SK-N-SH (cell line): ENCODE measurements around the gene MAGEF1. TPM values are rescaled to one million over a fixed set of nuclear protein-coding genes. Genes with fewer than 3 reads are reported as not detected.

Experiments
- CTCF ChIA-PET: fragments of 300-600, 350-600 bp; formaldehyde crosslinking; extraction: SDS; loops from one replicate; lab custom pipeline; 2021; lab: Yijun Ruan, JAX
- POLR2A ChIA-PET: fragments of 350-600 bp; sonication (Branson Sonifier 250); formaldehyde crosslinking; extraction: SDS; loops from one replicate; lab custom pipeline; 2020; ENCODE audit warnings: antibody characterized with exemption, inconsistent platforms; lab: Yijun Ruan, JAX
- DNase-seq: peaks from one replicate; pipeline ENCODE4 v3.0.0; 2012
- H2AFZ ChIP-seq: fragments of 200-600 bp; sonication (generic); 2 replicates; pipeline ENCODE4 v1.8.1; 2016; ENCODE audit warnings: antibody characterized with exemption, mild to moderate bottlenecking, low read depth
- H3F3A ChIP-seq: fragments of 200-600 bp; sonication (generic); replicated peaks from 2 replicates; pipeline ENCODE3; 2016; ENCODE audit warnings: antibody characterized with exemption, mild to moderate bottlenecking; ENCODE audit not compliant: insufficient read depth
- H3K27ac ChIP-seq, 2 experiments: fragments of 200-500 bp in 1 of 2; fragments of 200-600 bp in 1 of 2; sonication (Bioruptor generic) in 1 of 2; sonication (generic), shearing (Covaris generic) in 1 of 2; 2 replicates each; pipeline versions ENCODE4 v1.5.1 to v1.6.1; 2014 to 2016; ENCODE audit warnings: low read depth in 2 of 2, inconsistent platforms in 1 of 2, low read length in 1 of 2, mild to moderate bottlenecking in 1 of 2, mixed read lengths in 1 of 2
- H3K27me3 ChIP-seq: fragments of 200-600 bp; sonication (generic), shearing (Covaris generic); 2 replicates; pipeline ENCODE4 v1.6.1; 2016; ENCODE audit warnings: mixed run types; ENCODE audit not compliant: insufficient read depth
- H3K36me3 ChIP-seq, 2 experiments: fragments of 200-500 bp in 1 of 2; fragments of 200-600 bp in 1 of 2; sonication (Bioruptor generic) in 1 of 2; sonication (generic) in 1 of 2; replicated peaks in 1 of 2; 2 replicates each; pipeline versions ENCODE3 to v1.5.1; 2014 to 2016; ENCODE audit warnings: low read length in 1 of 2, mild to moderate bottlenecking in 1 of 2; ENCODE audit not compliant: insufficient read depth in 2 of 2, control insufficient read depth in 1 of 2
- H3K4me1 ChIP-seq, 2 experiments: fragments of 200-500 bp in 1 of 2; fragments of 200-600 bp in 1 of 2; sonication (Bioruptor generic) in 1 of 2; sonication (generic), shearing (Covaris generic) in 1 of 2; 2 replicates each; pipeline versions ENCODE4 v1.5.1 to v1.6.1; 2014 to 2016; ENCODE audit warnings: low read depth in 1 of 2, low read length in 1 of 2, mixed run types in 1 of 2; ENCODE audit not compliant: insufficient read depth in 2 of 2, control insufficient read depth in 1 of 2
- H3K4me2 ChIP-seq: fragments of 200-600 bp; sonication (generic), shearing (Covaris generic); 2 replicates; pipeline ENCODE4 v1.6.1; 2017; ENCODE audit warnings: mixed run types
- H3K4me3 ChIP-seq, 2 experiments: fragments of 200-500 bp in 1 of 2; fragments of 200-600 bp in 1 of 2; sonication (Bioruptor generic) in 1 of 2; sonication (generic), shearing (Covaris generic) in 1 of 2; 2 replicates each; pipeline versions ENCODE4 v1.5.1 to v1.8.1; 2014 to 2016; ENCODE audit warnings: low read depth in 2 of 2, inconsistent platforms in 1 of 2, low read length in 1 of 2, mild to moderate bottlenecking in 1 of 2, mixed read lengths in 1 of 2, moderate library complexity in 1 of 2
- H3K79me2 ChIP-seq: fragments of 200-600 bp; sonication (generic); 2 replicates; pipeline ENCODE4 v1.8.1; 2017; ENCODE audit warnings: mild to moderate bottlenecking; ENCODE audit not compliant: insufficient read depth
- H3K9ac ChIP-seq: fragments of 200-600 bp; sonication (generic); 2 replicates; pipeline ENCODE4 v1.6.1; 2017; ENCODE audit warnings: mixed run types
- H3K9me2 ChIP-seq: fragments of 200-600 bp; sonication (generic); 2 replicates; pipeline ENCODE4 v1.6.1; 2017; ENCODE audit warnings: mixed run types
- H3K9me3 ChIP-seq: fragments of 200-600 bp; sonication (generic); 2 replicates; pipeline ENCODE4 v1.6.1; 2017; ENCODE audit warnings: mixed run types, mild to moderate bottlenecking, moderate library complexity
- H4K20me1 ChIP-seq: fragments of 200-600 bp; sonication (generic); 2 replicates; pipeline ENCODE4 v1.6.1; 2017; ENCODE audit warnings: mild to moderate bottlenecking, mixed run types; ENCODE audit not compliant: insufficient read depth
- CHD2 ChIP-seq: fragments of 150-350 bp; IDR thresholded peaks from 2 replicates; pipeline ENCODE4 v1.6.1; 2018; ENCODE audit warnings: low read length; ENCODE audit not compliant: partially characterized antibody
- EP300 ChIP-seq, 2 experiments: IDR thresholded peaks; 2 replicates each; pipeline versions ENCODE4 v1.4.0 to v1.6.1; 2012; ENCODE audit warnings: borderline replicate concordance in 1 of 2, low read depth in 1 of 2, low read length in 1 of 2
- FOXM1 ChIP-seq: IDR thresholded peaks from 2 replicates; pipeline ENCODE4 v1.4.0; 2012; ENCODE audit warnings: low read depth, mild to moderate bottlenecking
- GATA2 ChIP-seq: sonication (generic); formaldehyde crosslinking; IDR thresholded peaks from 2 replicates; pipeline ENCODE4 v1.5.0; 2020; ENCODE audit warnings: mild to moderate bottlenecking, missing genetic modification reagents
- JUND ChIP-seq: IDR thresholded peaks from 2 replicates; pipeline ENCODE4 v1.4.0; 2012
- RAD21 ChIP-seq: IDR thresholded peaks from 2 replicates; pipeline ENCODE4 v1.6.1; 2012; ENCODE audit warnings: mild to moderate bottlenecking, low read length
- RCOR1 ChIP-seq: fragments of 150-350 bp; IDR thresholded peaks from 2 replicates; pipeline ENCODE4 v1.6.1; 2017; ENCODE audit warnings: antibody characterized with exemption, low read length
- RXRA ChIP-seq: IDR thresholded peaks from 2 replicates; pipeline ENCODE4 v1.4.0; 2012; ENCODE audit warnings: low read depth, mild to moderate bottlenecking, borderline replicate concordance
- SIN3A ChIP-seq: IDR thresholded peaks from 2 replicates; pipeline ENCODE4 v1.6.1; 2012; ENCODE audit warnings: low read depth, mild to moderate bottlenecking, low read length, moderate library complexity, borderline replicate concordance
- SMC3 ChIP-seq: IDR thresholded peaks from 2 replicates; pipeline ENCODE4 v1.6.1; 2012; ENCODE audit warnings: low read depth, low read length, improper control_type of control experiment
- TCF12 ChIP-seq: IDR thresholded peaks from 2 replicates; pipeline ENCODE4 v1.4.0; 2012
- USF2 ChIP-seq: fragments of 150-350 bp; IDR thresholded peaks from 2 replicates; pipeline ENCODE4 v1.6.1; 2017; ENCODE audit warnings: antibody characterized with exemption, low read length, low read depth, borderline replicate concordance
- WGBS: methylation state at CpG from one replicate; pipeline ENCODE4 v1.1.6; 2017; ENCODE audit warnings: low lambda C conversion rate; 5-methylcytosine and 5-hydroxymethylcytosine counted together
- polyA plus RNA-seq, 3 experiments: library from polyadenylated mRNA; depleted of rRNA; stranded (reverse); fragments of >200 nt; gene quantifications; 2 replicates each; pipeline ENCODE4 v1.2.3, GENCODE V29; 2012
- TF ChIP-seq, protein P1 (sequence below): IDR thresholded peaks from 2 replicates; pipeline ENCODE4 v1.4.0; 2012; ENCODE audit warnings: low read depth

Gene MAGEF1
- polyA plus RNA-seq, 1 of the 3 experiments (the other 2 are of a cell fraction) = 45.2 TPM

DNA sequence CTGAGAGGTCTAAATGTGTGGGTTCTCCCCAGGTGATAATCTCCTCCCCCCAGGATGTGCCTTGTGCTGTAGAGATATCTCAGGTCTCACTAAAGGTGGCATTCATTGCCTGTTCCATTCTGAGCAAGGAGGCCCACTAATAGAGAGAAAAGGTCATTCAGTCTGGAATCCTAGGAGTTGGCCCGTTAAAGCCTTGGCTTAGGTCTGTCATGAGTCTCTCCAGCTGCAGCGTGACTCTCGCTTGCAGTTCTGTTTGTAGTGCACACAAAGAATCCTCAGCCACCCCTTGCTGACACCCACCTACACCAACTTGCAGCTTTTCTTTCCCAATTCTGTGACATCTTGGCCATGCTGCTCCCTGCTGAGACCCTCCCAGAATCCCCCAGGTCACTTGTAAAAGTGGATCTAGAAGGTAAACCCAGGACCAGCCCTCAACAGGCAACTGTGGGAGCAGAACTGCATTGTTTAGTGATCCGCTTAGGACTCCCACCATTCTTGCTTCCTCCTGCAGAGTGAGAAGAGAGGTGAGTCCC is 17.7 kb downstream of the MAGEF1 start (continued):
- TF ChIP-seq SMC3 = no peak
- no peak for TF ChIP-seq SIN3A
- TF ChIP-seq, protein P1, sequence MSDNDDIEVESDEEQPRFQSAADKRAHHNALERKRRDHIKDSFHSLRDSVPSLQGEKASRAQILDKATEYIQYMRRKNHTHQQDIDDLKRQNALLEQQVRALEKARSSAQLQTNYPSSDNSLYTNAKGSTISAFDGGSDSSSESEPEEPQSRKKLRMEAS = no peak
- no peak for TF ChIP-seq USF2
- TF ChIP-seq TCF12 = no peak

GRCh38 chr3:184693011-184693975 is 18.6 kb downstream of the MAGEF1 start:
- DNase-seq = peak; percentile 85
- no peaks in the 10 kb centered on the region for H3K79me2 ChIP-seq
- peak overlapping the region in 1 of 2 experiments; percentile 62; a peak in 2 of 4 replicates for H3K27ac ChIP-seq
- no peaks in the 10 kb centered on the region for H3K9me2 ChIP-seq
- ChIA-PET CTCF (interaction anchor here (0.6 to 1.6 kb wide), 8 partner anchors 18 to 149 kb away, joined by 3 to 4 read pairs (median 3); partner anchors contain the start of genes EPHB3 and MAGEF1), POLR2A (interaction anchor here (0.6 to 2.3 kb wide), 5 partner anchors 13 to 132 kb away, joined by 3 to 10 read pairs (median 4); partner anchors contain the start of genes EPHB3 and MAGEF1)
- H3F3A ChIP-seq = no peaks in the 10 kb centered on the region
- peaks cover 0 to 32% of the 10 kb centered on the region in 2 experiments; a peak in 2 of 4 replicates for H3K4me1 ChIP-seq
- 73% methylated on average over 16 of the region's 16 CpGs for WGBS
- no peaks in the 10 kb centered on the region for H4K20me1 ChIP-seq
- TF ChIP-seq EP300 (IDR thresholded peaks at IDR 0.05; ENCODE audit: borderline replicate concordance in 1 of 2, low read depth in 1 of 2, low read length in 1 of 2) (0 out of 4 replicates have a peak, but pooled peaks of 1 of the 2 experiments have one; percentile 28), RXRA (no peak), RAD21 (peak; percentile 1; the same call in 1 of the 2 replicates), RCOR1 (peak; percentile 60; the same call in 1 of the 2 replicates), GATA2 (CRISPR knock-in tag) (peak; percentile 64), JUND (no peak), CHD2 (peak; percentile 37), FOXM1 (no peak)
- peak overlapping the region; percentile 22; the same call in 1 of the 2 replicates for H2AFZ ChIP-seq
- H3K27me3 ChIP-seq = no peaks in the 10 kb centered on the region
- no peak overlapping the region for H3K4me3 ChIP-seq
- H3K9me3 ChIP-seq = no peaks in the 10 kb centered on the region
- no peak overlapping the region for H3K9ac ChIP-seq
- H3K36me3 ChIP-seq = no peaks in the 10 kb centered on the region
- H3K4me2 ChIP-seq = no peak overlapping the region
